CD4-positive, alpha-beta T cell treated with Interleukin-12 subunit alpha and Interleukin-12 subunit beta, for 1 hour (primary cell): ENCODE measurements around the gene AUH.

Experiments used
- DNase-seq: peaks from one replicate; pipeline ENCODE4 v3.0.0-alpha.2; 2020

Gene AUH

DNA sequence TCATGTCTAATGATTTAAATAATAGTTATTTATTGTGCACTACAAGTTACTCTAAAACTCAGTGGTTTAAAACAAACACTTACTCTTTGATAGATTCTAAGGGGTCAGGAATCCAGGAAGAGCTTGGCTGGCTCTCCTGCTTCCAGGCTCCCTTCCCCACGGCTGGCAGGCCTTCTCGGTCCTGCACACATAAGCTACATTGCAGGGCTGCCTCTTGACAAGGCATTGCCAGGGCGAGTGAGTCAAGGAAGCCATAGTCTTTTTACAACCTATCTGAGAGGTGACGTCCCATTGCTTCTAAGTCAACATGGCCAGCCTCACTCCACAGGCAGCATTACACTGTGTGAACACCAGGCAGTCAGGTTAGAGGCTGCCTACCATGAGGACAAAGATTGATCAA, 119.8 kb downstream of the AUH start:
- no peak for DNase-seq

DNA sequence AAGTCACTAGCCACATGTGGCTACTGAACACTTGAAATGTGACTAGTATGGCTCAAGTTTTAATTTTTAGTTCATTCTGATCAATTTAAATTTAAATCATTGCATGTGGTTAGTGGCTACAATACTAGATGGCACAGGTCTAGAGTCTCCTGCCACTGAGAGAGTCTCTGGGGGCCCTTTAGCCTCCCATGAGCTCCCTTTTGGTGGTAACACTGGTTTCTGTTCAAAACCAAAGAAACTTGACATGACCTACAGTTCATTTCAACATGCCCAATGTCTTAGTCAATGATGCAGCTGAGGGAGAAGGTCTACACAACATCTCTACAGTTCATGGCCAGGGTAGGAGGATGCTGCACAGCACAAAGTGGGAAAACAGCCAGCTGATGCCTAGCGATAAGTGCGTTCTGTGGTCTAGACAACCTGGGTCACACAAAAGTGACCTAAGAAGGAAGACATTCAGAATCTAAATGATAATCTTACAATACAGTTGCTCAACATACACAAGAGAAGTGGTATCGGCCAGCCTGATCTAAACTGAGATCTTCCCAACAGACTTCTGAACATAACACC, 121.0 kb downstream of the AUH start:
- DNase-seq, result no peak

DNA sequence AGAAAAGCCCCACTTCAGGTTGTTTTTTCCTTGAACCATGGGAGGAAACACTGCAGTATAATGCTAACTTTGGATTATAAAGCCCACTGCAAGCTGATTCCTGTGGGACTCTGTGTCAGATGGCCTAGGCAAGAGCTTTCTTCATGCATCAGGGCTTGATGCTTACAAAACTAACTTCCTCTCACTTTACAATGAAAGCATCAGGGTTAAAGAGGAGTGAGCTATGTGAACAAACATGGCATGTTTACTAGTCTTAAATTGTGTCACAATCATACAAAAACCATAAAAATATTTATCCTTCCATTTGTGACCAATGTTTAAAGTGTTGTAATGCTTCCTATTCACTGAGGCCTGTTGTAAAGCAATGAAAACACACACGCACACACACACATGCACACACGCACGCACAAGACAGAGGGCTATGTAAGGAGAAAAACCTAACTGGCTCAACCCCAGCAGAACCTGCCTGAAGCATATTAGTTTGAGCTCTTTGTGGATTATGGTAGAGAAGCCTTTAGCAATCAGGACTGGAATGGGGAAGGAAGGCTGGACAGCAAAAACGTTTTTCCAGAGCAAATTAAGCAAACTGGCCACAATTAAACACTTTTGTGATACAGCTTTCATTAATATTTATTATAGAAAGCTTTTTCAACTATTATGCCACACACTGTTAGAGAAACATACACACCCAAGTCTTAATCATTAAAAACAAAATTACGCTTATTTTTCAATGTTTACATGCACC, 122.2 kb downstream of the AUH start:
- DNase-seq, result no peak

DNA sequence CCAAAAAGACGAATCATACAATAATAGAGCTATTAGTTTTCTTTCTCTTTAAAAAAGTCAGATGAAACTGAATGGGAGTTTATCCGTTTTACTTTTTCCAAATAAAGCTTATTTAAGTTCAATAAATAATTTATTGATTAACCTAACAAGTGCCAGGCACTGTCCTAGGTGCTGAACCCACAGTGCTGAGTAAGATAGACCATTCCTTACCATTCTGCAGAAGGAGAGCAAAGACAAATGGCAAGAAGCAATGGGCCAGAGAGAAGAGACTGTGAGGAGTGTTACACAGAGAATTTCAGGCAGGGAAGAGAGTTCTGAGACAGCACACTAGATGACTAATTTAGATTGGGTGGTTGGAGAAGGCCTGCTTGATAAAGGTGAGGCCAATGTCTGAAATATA, 127.2 kb downstream of the AUH start:
- no peak for DNase-seq

DNA sequence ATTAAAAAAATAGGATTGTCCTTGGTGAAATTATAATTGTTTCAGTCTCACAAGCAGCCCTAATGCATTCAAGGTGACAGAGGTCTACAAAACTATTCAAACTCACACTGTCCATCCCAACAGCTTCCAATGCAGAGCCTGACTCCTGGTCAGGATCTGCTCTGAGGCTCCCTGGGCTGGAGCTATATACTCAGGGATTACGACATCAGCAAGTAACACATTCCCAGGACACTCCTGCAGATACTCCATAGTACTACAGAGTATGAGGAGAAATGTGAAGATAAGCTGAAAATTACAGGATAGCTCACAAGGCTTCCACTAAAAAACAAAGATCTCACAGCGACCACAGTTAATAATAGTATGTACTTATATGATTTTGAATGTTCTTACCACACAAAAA, 130.1 kb downstream of the AUH start:
- no peak for DNase-seq

DNA sequence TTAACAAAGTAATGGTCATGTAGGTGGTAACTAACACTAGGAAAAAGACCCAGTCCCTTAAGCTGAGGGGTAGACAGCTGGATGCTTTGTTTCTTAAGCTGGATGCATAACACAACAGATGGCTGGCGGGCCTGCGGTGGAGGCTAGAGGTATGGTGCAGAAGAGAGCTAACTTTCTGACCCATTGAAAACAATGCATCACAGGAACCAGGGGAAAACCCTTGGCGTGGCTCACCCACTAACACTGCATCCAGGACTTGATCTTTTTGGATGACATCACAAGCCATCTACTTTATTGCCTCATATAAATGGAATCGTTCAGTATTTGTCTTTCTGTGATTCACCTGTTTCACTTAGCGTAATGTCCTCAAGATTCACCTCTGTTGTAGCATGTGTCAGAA, 138.7 kb downstream of the AUH start:
- no peak for DNase-seq

DNA sequence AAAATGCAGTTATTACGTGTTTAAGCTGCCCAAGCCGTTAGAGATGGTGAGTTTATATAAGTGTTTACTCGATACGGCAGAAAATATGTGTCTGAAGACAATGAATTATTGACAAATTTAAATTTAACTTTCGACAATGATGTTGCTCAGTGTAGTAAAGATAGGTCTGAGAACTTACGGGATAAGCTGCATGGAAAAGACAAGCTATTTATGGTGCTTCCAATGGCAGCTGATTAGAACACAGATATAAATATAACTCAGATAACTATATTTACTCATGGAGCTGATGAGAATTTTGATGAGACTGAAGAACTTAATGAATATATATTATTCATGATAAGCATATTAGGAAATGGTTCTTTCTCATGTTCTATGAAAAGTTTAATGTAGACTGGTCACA, 139.3 kb downstream of the AUH start:
- no peak for DNase-seq

DNA sequence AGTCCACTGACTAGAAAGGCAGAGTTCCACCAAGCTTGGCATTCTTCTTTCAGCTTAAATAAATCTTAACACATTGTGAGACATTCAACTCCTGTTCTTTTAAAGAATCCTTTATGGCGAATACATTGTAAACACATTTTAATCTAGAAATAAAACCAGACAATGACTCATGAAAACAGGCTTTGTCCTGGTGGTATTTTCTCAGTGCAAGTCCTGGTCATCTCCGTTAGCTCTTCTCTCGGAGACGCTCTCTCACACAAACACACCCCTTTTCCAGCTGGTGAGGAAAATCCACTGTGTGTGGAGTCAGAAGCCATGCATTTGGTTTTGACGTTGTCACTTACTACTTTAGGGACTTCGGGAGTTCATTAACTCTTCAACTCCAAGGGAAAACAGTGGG, 140.4 kb downstream of the AUH start:
- DNase-seq, result no peak

DNA sequence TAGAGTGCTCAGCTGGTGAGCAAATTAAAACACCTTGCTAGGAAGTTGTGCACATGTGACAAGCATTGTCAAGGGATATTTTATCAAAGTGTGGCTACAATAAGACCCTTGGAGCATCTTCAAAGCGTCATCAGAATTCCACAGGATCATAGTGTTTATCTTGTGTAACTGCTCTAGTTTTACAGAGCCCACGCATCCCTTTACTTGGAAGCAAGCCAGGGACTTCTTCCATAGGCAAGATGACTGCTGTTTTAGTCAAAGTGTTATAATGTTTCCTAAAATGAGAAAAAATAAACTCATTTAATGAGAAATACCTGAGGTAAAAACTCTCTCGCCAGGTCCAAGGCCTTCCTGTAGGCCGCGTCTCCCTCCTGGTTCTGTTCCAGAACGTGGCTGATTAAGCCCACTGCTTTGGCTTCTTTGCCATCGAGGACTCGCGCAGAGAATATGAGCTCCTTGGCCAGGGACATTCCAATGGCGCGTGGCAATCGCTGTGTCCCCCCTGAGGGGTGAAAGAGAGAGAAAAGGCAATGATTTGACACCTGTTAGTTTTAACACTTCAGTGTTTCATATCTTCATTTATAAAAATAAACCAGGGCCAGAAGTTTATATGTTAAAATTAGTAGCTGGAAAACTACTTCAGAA, 141.1 kb downstream of the AUH start:
- DNase-seq, result no peak

DNA sequence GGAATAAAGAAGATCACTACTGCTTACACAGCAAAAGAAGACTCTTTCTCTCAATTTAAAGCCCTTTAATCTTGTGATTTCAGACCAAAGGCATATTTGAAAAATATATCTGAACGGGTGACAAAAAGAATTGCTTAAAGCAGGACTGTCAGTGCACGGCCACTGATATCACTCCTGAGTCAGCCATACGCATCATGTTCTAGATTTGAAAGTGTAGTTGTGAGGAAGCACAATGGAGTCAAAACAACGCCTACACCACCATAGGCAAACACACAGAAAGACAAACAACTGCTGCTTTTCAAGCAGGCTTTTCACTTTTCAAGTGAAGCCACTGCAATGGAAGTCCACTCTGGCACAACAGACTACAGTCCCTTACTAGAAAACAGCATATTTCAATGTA, 141.7 kb downstream of the AUH start:
- DNase-seq, result no peak

DNA sequence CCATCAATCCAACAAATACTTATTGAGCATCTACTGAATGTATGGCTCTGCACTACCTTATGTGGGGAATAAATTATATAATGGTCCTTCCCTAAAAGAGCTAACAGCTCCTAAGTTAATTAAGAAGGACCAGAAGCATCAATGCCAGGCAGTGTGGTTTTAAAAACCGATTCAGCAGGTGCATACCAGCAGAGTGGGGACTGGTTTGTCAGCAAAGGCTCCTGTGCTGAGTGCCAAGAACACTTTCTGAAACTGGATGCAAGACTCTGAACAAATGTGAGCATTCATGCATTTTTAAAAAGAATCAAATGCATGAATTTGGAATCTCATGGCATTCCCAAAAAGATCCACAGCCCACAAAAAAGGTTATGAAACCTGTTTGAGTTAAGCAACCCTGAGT, 142.2 kb downstream of the AUH start:
- DNase-seq, result no peak

DNA sequence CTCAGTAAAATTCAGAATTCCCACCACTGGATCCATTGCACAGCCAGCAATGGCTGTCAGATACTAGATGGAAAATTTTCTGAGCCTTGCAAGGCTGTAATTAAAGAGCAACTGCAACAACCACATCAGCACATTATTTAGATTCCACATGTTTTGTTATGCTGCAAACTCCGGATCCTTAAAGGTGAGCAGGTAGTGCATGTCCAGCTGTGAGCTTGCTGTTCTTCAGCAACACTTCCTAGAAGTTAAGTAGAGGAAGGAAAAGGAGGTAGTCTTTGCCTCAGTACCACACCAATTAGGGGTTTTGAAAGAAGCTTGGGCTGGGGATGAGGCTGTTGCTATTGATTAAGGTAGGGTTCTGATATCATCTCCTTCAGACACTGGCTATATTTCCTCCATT, 144.3 kb downstream of the AUH start:
- DNase-seq, result no peak

DNA sequence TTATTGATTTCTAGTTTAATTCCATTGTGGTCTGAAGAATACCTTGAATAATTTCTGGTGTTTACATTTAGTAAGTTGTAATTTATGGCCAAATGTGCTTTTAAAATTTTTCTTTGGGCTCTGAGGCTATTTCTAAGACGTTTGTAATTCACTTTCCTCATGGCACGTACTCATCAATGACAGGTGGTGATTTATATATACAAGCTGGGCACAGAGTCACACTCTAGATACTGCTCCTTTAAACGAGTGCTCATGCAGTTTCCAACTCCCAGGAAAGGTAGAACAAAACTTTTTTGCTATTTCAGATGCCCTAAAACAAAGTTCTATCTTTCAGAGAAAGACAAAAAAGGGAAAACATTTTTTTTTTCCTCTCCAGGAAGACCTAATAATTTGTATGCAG, 146.9 kb downstream of the AUH start:
- no peak for DNase-seq

DNA sequence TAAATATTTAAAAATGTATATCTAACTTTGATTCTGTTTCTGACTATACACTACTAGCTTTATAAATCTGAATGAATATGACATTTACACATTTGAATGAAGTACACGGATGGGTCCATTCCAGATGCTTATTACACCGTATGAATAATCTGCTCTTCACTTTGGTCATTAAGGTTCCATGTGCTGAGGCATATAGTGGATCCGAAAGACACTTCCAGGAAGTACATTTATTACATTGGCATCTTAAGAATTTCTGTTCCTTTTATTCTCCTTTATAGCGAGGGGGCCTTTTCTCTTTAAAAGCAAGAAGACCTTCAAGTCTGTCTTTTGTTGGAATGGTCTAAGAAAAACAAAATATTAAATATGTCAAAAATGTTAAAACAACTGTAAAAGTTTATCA, 147.6 kb downstream of the AUH start:
- no peak for DNase-seq

DNA sequence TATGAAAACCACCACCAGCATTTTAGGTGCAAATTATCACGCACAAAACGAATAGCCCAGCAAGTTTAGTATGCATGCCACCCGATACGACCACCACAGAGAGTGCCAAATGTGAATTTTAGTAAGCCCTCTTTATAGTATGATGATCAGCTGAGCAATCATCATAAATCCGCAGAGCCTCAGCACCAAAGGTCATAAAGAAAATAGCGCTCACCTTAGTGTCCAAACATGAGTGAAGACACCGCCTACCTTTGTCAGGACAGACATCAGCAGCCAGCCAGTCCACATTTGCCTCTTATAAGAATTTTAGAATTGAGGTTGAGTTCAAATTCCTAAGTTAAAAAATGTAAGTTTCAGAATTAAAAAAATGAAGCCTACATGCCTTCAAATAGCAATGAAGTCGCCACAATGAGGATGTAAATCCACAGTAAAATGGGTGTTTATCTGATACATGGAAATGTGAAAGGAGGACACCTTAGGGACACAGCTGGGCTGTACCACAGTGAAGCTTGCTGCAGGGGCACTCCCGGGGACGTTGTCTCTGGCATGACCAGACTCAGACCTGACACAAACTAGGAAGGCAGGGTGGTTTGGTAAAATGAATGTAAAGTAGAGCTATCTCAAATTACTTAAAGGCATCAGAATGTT, 149.0 kb downstream of the AUH start:
- no peak for DNase-seq

DNA sequence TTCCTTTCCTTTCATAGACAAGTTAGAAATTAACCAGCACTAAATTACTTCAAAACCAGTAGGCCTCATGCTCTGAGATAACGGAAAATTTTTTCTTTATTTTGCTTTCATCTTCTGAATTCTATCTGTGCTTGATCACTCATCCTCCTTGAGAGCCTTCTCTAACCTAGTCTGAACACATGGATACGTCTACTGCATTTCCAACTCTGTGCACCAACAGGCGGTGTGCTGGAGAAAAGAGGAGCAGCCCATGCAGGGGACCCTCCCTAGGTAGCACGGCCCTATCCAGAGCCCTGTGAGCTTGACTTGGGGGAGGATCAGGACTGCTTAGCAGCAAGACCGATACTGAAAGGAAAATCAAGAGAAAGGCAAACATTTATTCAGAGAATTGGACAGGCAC, 149.8 kb downstream of the AUH start:
- no peak for DNase-seq

DNA sequence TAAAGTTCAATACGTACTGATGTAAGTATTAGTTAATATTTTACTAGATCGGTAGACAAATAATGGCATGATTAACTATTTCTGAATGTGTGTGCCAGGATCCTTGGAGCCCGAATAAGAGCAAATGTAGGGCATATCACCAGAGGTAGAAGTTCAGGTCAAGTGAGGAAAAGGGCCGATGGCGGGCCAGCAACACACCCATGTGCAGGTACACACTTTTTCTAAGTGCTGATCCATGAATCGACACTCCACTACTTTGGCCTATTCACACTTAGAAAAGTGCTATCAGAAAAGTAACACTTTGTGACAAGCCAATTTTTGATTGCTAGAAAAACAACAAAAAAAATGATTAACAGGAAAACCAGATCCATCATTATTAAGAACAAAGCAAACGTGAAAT, 150.3 kb downstream of the AUH start:
- DNase-seq, result peak; percentile 30

DNA sequence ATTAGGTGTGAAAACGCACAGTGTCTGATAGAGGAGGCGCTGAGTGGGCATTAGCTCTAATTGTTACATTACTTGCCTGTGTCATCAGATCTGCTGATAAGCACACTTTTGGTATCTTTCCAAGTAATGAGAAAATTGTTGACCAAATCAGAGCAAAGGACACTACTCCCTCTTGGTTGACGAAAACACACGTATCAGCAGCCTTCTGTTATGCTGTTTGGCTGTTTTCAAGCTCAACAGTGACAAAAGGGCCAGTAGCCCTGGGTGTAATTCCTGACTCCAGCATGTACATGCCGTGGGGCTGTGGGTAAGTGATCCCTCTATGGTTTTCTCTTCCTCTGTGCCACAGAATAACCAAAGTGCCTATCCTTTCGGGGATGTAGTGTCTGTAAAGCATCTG, 151.4 kb downstream of the AUH start:
- DNase-seq, result no peak

DNA sequence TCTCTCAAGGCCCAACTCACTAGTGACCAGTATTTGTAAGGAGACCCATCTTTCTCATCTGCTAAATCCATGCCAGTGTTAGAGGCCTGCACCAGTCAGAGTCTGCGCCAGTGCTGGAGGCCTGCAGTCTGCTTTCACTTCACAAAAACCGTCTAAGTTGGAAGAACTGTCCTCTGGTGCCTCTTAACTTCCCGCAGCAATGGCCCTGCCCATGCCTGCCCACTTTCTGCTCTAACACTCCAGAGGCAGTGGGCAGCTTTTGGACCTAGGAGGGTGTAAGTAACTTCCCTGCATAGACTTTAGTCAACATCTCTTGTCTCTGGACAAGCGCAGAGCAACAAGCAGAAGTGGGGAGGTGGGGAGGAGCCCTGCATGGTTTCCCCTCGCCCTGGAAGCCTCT, 152.9 kb downstream of the AUH start:
- no peak for DNase-seq

DNA sequence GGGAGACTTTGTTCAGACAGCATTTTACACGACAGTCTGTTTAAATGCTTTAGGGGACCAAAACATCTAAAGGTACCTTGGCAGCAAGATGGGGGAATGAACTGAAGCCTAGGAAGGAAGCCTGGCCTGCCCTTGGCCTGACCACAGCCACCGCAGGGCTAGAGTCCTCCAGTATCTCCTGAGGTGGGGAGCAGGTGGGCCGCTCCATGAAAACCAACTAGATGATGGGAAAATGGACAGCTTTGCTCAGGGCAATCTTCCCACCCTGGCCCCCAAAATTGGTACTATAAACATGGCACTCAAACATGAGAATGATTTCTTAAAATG, 153.3 kb downstream of the AUH start:
- no peak for DNase-seq

DNA sequence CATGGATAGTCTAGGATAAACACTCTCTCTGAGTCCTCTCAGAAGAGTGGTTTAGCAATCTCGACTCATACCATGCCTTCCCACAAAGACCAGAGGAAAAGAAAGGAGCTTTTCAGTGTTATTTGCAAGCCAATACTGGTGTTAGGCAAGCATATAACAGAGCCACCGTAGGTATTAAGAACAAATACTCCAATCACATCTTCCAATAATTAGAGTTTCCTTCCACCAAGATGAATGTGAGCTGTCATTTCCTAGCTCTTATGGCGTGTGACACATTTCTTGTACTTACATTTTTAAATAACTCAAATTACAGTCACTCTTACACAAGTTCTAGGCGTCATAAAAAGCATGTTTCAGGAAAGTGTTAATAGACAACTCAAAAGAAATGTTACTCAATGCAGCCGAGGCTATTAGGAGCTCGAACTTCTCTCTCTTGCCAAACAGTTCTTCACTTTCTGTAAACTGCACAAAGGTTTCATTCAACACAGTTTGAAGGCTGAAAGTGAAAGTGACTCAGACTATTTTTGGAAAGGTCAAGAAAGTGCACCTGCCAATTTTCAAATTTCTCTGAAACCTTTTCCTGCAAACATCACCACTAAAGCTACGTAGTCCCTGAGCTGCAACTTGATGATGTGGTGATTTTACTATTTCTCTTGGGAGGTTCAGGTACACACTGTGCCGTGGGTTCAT, 153.8 kb downstream of the AUH start:
- DNase-seq, result peak; percentile 27

DNA sequence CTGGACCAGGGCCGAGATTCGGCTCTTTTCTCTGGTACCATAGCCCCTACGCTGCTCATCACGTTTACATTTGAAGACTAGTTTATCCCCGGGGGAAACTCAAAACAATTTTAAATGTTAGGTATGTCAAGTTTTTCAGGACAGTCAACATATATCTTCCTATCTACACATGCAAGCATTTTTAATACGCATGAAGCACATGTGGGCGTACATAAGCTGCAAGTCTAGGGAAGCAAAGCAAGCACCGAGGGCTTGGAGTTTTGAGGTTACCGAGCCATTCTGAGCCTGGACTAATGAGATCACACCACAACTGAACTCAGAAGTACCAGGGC, 154.4 kb downstream of the AUH start:
- no peak for DNase-seq

DNA sequence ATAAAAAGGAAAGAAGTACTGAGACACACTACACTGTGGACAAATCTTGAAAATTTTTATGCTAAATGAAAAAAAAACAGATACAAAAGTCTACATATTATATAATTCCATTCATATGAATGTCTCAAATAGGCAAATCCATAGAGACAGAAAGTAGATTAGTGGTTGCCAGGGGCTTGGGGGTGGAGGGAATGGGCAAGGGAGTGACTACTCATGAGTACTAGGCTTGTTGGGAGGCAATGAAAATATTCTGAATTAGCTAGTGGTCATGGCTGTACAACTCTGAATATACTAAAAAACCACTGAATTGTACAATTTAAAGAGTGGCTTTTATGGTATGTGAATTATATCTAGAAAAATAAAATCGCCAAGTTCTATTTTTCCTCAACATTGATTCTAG, 154.9 kb downstream of the AUH start:
- no peak for DNase-seq

DNA sequence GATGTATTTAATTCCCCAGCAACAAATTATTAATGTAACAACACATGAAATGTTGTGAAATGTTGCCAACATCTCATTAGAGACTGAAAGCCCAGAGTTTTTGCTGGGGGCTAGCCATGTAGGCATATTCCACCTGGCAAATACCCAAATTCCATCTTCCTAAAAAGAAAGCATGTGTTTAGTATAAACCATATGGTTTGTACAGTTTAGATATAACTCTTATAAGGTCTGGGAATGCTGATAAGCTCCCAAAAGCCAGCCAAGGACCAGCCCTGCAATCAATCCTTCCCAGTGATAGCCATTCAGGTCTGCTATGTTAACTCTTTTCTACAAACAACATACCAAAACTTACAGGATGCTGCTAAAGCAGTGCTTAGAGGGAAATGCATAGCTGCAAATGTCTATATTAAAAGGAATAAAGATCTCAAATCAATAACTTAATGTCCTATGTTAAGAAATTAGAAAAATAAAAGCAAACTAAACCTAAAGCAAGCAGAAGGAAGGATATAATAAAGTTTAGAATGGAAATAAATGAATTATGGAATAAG, 158.9 kb downstream of the AUH start:
- no peak for DNase-seq
